ENCODE measurements around the gene PLB1.

PLB1 gene

GRCh38 chr2:28495551-28496250 lies at the start of gene PLB1:
PLB1 (plus strand) TSS chr2:28496060; CDS start chr2:28496115, 55 bp downstream.
- DNase-seq (ENCODE audit: low read depth in 1 of 2, low spot score in 1 of 2) = no peak

GRCh38 chr2:28446531-28446930 lies 49.3 kb upstream of the PLB1 start:
- no peak for DNase-seq (ENCODE audit: low read depth in 1 of 2, low spot score in 1 of 2)

- no peak for DNase-seq (ENCODE audit: low read depth in 1 of 2, low spot score in 1 of 2)
These were observed 48.8 kb upstream of the PLB1 start for GRCh38 chr2:28447086-28447485.

- no peak for DNase-seq (ENCODE audit: low read depth in 1 of 2, low spot score in 1 of 2)
These were observed 47.7 kb upstream of the PLB1 start for GRCh38 chr2:28447943-28448792.

DNA sequence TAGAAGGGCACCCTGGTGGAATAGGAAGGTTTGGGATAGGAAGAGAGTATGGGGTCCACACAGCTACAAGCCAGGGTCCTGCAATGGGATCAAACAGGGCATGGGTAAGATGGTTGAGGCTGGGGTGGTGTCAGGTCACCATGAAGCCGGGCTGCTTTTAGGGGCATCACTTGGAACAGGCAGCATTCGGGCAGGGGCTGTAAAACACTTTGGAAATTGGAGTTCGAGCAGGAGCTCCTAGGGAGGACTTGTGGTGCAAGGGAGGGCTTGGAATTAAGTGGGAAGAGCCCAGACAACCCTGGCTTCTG lies 47.1 kb upstream of the PLB1 start:
- DNase-seq (ENCODE audit: low read depth in 1 of 2, low spot score in 1 of 2) = no peak

DNA sequence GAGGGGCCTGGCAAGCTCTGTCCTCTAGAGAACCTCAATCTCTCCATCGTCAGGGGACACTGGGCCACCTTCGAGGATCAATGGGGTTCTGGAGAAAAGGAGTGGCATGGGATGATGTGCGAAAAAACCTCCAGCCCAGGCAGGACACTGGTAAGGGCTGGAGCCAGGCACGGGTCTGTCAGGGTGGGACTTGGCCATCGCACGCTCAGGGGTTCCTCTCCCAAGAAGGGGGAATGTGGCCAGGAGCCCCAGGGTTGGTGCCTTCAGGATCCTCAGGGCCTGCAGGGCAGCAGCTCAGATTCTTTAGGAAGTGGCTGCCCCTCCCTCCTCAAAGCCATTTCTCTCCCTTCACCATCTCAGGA lies 46.8 kb upstream of the PLB1 start:
- DNase-seq (ENCODE audit: low read depth in 1 of 2, low spot score in 1 of 2) = no peak

GRCh38 chr2:28449488-28450395 lies 46.1 kb upstream of the PLB1 start:
- DNase-seq (ENCODE audit: low read depth in 1 of 2, low spot score in 1 of 2) = peak in 1 of 2 donors; percentile 76

DNA sequence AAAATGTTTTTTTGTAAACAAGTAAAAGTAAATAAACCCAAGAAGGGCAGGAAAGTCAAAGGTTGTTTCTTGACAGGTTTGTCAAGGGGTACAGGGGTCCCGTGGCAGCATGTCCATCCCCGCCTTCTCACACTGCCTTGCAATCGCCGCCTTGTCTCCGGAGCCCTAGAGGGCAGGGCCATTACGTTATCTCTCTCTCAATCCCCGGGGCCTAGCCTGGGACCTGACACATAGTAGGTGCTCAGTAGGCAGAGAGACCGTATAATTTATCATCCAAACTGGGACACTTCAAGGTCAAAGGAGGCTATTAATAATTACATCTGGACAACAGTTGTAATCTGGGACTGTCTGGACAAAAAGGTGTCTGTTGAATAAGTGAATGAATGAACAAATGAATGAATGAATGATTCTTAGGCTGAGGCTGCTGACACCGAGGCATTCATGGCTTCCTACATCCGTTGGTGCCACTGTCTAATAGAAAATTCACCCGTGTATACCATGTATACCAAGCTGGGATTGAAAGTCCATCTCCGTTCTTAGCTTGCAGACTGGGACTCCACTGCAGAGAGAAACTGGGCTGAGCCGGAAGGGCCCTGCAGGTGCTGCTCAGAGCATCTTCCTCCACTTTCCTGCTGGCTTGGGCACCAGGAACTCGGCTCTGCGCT lies 44.8 kb upstream of the PLB1 start:
- no peak for DNase-seq (ENCODE audit: low read depth in 1 of 2, low spot score in 1 of 2)

- DNase-seq (ENCODE audit: low read depth in 1 of 2, low spot score in 1 of 2) = no peak
These were observed 43.9 kb upstream of the PLB1 start for GRCh38 chr2:28451793-28452533.

- DNase-seq (ENCODE audit: low read depth in 1 of 2, low spot score in 1 of 2) = peak; percentile 54 to 70
These were observed 43.3 kb upstream of the PLB1 start for GRCh38 chr2:28452534-28453081.

GRCh38 chr2:28453396-28453795 lies 42.5 kb upstream of the PLB1 start:
- no peak for DNase-seq (ENCODE audit: low read depth in 1 of 2, low spot score in 1 of 2)

- no peak for DNase-seq (ENCODE audit: low read depth in 1 of 2, low spot score in 1 of 2)
These were observed 41.6 kb upstream of the PLB1 start for GRCh38 chr2:28454016-28454930.

- DNase-seq (ENCODE audit: low read depth in 1 of 2, low spot score in 1 of 2) = no peak
These were observed 38.6 kb upstream of the PLB1 start for GRCh38 chr2:28457237-28457636.

DNA sequence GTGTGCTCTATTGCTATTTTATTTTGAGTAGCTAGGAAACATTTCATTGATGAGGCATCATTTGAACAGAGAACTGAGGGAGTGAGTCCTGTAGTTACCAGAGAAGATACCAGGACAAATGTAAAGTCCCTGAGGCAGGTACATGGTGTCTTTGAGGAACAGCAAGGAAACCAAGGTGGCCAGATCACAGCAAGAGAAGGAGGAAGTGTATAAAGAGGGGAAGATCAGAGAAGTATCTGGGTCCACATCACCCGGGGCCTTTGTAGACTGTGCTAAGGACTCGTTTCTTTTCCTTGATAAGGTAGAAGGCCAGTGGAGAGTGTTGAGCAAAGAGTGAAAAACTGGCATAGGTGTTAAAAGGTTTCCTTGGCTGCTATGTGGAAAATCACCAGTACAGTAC lies 34.8 kb upstream of the PLB1 start:
- DNase-seq (ENCODE audit: low read depth in 1 of 2, low spot score in 1 of 2) = no peak

DNA sequence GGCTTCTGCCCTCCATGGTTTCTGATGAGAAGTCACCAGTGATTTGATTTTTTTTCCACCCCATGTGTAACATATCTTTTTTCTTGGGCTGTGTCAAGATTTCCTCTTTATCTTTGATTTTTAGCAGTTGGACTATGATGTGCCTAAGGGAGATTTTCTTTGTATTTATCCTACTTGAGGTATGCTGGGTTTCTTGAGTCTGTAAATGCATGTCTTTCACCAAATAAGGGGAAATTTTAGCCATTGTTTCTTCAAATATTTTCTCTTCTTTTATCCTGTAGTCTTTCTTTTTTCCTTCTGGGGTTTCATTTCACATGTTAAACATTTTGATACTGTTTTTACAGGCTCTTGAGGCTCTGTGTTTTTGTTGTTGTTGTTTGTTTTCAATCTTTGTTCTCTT lies 33.7 kb upstream of the PLB1 start:
- DNase-seq (ENCODE audit: low read depth in 1 of 2, low spot score in 1 of 2) = no peak

GRCh38 chr2:28463211-28463816 lies 32.5 kb upstream of the PLB1 start:
- DNase-seq (ENCODE audit: low read depth in 1 of 2, low spot score in 1 of 2) = no peak

GRCh38 chr2:28463893-28464292 lies 32.0 kb upstream of the PLB1 start:
- no peak for DNase-seq (ENCODE audit: low read depth in 1 of 2, low spot score in 1 of 2)

- no peak for DNase-seq (ENCODE audit: low read depth in 1 of 2, low spot score in 1 of 2)
These were observed 30.5 kb upstream of the PLB1 start for GRCh38 chr2:28465148-28465885.
